ENCODE data around the gene KLK15. TPM values are rescaled to one million over a fixed set of nuclear protein-coding genes. Genes with fewer than 3 reads are reported as not detected.

Gene KLK15
- total and polyA plus RNA-seq, 2 of the 13 experiments (the other 11 are each of a cell fraction or from before 2014, with no cell fraction given), result not detected

- Histone ChIP-seq H3K36me3 (replicated peaks in 1 of 2; ENCODE audit: control insufficient read depth in 1 of 2, insufficient read depth in 2 of 2, low read length in 2 of 2) (no peaks in the 10 kb centered on the region), H3K4me2 (ENCODE audit: low read depth, low read length) (no peak overlapping the region), H4K20me1 (ENCODE audit: insufficient read depth, low read length) (no peaks in the 10 kb centered on the region), H3K79me2 (ENCODE audit: insufficient read depth, low read length) (no peaks in the 10 kb centered on the region), H3K27ac (ENCODE audit: extremely low read length, insufficient read depth, low read length) (no peak overlapping the region), H3K27me3 (ENCODE audit: control insufficient read depth in 1 of 2, insufficient read depth in 2 of 2, low read length in 2 of 2) (peaks cover 0 to 31% of the 10 kb centered on the region in 2 experiments; a peak in 3 of 5 replicates), H2AFZ (ENCODE audit: low read length) (no peak overlapping the region), H3K4me1 (ENCODE audit: insufficient read depth, low read length) (no peaks in the 10 kb centered on the region), H3K4me3 (replicated peaks in 1 of 3; ENCODE audit: insufficient read depth in 1 of 3, low read depth in 2 of 3, low read length in 3 of 3) (no peak overlapping the region), H3K9ac (ENCODE audit: insufficient read depth, low read depth, low read length) (no peak overlapping the region), H3K9me3 (ENCODE audit: low read length) (no peaks in the 10 kb centered on the region)
- FAIRE-seq (no peak), ATAC-seq (no peak), DNase-seq (ENCODE audit: low spot score) (no peak)
- WGBS (ENCODE audit: low lambda C conversion rate), result 2% methylated on average over 4 of the region's 4 CpGs
- in situ Hi-C loops (cut with HindIII; ENCODE audit: extremely low pct_ligation_motif_present, low pct_unique_long_range_greater_than_20kb) (loop anchor here (25.0 kb wide), 1 partner anchor 415 kb away; the partner anchor contains the start of gene NAPSA), intact Hi-C loops (cut with micrococcal nuclease; ENCODE audit: unreplicated experiment) (no loop called here)
- no peak for TF ChIP-seq GTF3A (CRISPR knock-in tag; conservative IDR thresholded peaks at IDR 0.05)
- no peak for TF ChIP-seq NFE2L1 (CRISPR knock-in tag; IDR thresholded peaks at IDR 0.05; ENCODE audit: borderline replicate concordance)
- TF ChIP-seq IRF2 (CRISPR knock-in tag; IDR thresholded peaks at IDR 0.05), result no peak
- TF ChIP-seq ARNT (IDR thresholded peaks at IDR 0.05), result no peak
- no peak for TF ChIP-seq HMG20A (CRISPR knock-in tag; IDR thresholded peaks at IDR 0.05; ENCODE audit: borderline replicate concordance)
- no peak for TF ChIP-seq ARNTL (CRISPR knock-in tag; IDR thresholded peaks at IDR 0.05)
- no peak for TF ChIP-seq ZNF841 (CRISPR knock-in tag; IDR thresholded peaks at IDR 0.05; ENCODE audit: borderline replicate concordance)
- no peak for TF ChIP-seq SMAD3 (CRISPR knock-in tag; IDR thresholded peaks at IDR 0.05)
- no peak for TF ChIP-seq DMAP1 (CRISPR knock-in tag; IDR thresholded peaks at IDR 0.05)
- no TSS peak for BruUV-seq (replicated peaks)
- ChIA-PET POLR2A (no interaction called here), CTCF (ENCODE audit: low intra/inter-chr PET ratio, low total read pairs) (no interaction called here)
Measured at GRCh38 chr19:50777261-50777660, 56.1 kb downstream of the KLK15 start.

- in situ Hi-C loops (cut with HindIII; ENCODE audit: extremely low pct_ligation_motif_present, low pct_unique_long_range_greater_than_20kb) (loop anchor here (25.0 kb wide), 1 partner anchor 414 kb away; the partner anchor contains the start of gene NAPSA), intact Hi-C loops (cut with micrococcal nuclease; ENCODE audit: unreplicated experiment) (no loop called here)
- no TSS peak for BruUV-seq (replicated peaks)
- Histone ChIP-seq H3K4me2 (ENCODE audit: low read depth, low read length) (no peak overlapping the region), H4K20me1 (ENCODE audit: insufficient read depth, low read length) (no peaks in the 10 kb centered on the region), H3K4me3 (replicated peaks in 1 of 3; ENCODE audit: insufficient read depth in 1 of 3, low read depth in 2 of 3, low read length in 3 of 3) (no peak overlapping the region), H2AFZ (ENCODE audit: low read length) (no peak overlapping the region), H3K9me3 (ENCODE audit: low read length) (no peaks in the 10 kb centered on the region), H3K9ac (ENCODE audit: insufficient read depth, low read depth, low read length) (no peak overlapping the region), H3K27ac (ENCODE audit: extremely low read length, insufficient read depth, low read length) (no peak overlapping the region), H3K4me1 (ENCODE audit: insufficient read depth, low read length) (no peaks in the 10 kb centered on the region), H3K36me3 (replicated peaks in 1 of 2; ENCODE audit: control insufficient read depth in 1 of 2, insufficient read depth in 2 of 2, low read length in 2 of 2) (no peaks in the 10 kb centered on the region), H3K27me3 (ENCODE audit: control insufficient read depth in 1 of 2, insufficient read depth in 2 of 2, low read length in 2 of 2) (peaks cover 0 to 31% of the 10 kb centered on the region in 2 experiments; a peak in 3 of 5 replicates), H3K79me2 (ENCODE audit: insufficient read depth, low read length) (no peaks in the 10 kb centered on the region)
- POLR2A ChIA-PET, result no interaction called here
- TF ChIP-seq HIVEP1 (CRISPR knock-in tag; IDR thresholded peaks at IDR 0.05) (no peak), ZNF543 (CRISPR knock-in tag; IDR thresholded peaks at IDR 0.05) (no peak), NPAS2 (CRISPR knock-in tag; IDR thresholded peaks at IDR 0.05; ENCODE audit: borderline replicate concordance) (no peak), ETV5 (CRISPR knock-in tag; IDR thresholded peaks at IDR 0.05; ENCODE audit: borderline replicate concordance) (no peak)
- 33% methylated on average over 5 of the region's 5 CpGs for WGBS (ENCODE audit: low lambda C conversion rate)
- ATAC-seq (no peak), FAIRE-seq (no peak), DNase-seq (ENCODE audit: low spot score) (no peak)
- CTCF ChIA-PET (ENCODE audit: low intra/inter-chr PET ratio, low total read pairs), result no interaction called here
Measured at GRCh38 chr19:50776131-50776530, 57.2 kb downstream of the KLK15 start.

Small RNA genes lying within 50 kb of the gene (small RNA-seq; reads per million reads assigned to genes)
- gene SNORD88A (ENCODE audit: insufficient read depth in 2 of 3, insufficient read length in 3 of 3, low read depth in 2 of 3, low replicate concordance in 1 of 3) (58.0 to 198 (median 128) reads per million in 3 experiments), gene SNORD88B (ENCODE audit: insufficient read depth in 2 of 3, insufficient read length in 3 of 3, low read depth in 2 of 3, low replicate concordance in 1 of 3) (0 reads per million in 3 experiments), gene SNORD88C (ENCODE audit: insufficient read depth in 2 of 3, insufficient read length in 3 of 3, low read depth in 2 of 3, low replicate concordance in 1 of 3) (0 reads per million in 3 experiments)

Other genes starting within 250 kb of the KLK15 start
- not detected in 2 replicates for gene SYT3, start 193.7 kb downstream of the KLK15 start, total RNA-seq (2016; rRNA removed; fragmentation: Illumina TruSeq; extraction: Trizol)
- not detected in 2 replicates for gene SYT3, start 193.7 kb downstream of the KLK15 start, polyA plus RNA-seq (2011; rRNA removed)
- not detected in 2 replicates for gene C19orf81, start 184.1 kb downstream of the KLK15 start, total RNA-seq (2016; rRNA removed; fragmentation: Illumina TruSeq; extraction: Trizol)
- not detected in 2 replicates for gene C19orf81, start 184.1 kb downstream of the KLK15 start, polyA plus RNA-seq (2011; rRNA removed)
- gene SHANK1, start 113.8 kb downstream of the KLK15 start, total RNA-seq (2016; rRNA removed; fragmentation: Illumina TruSeq; extraction: Trizol), result not detected in 2 replicates
- gene SHANK1, start 113.8 kb downstream of the KLK15 start, polyA plus RNA-seq (2011; rRNA removed), result not detected in 2 replicates
- not detected in 2 replicates for gene CLEC11A, start 110.2 kb downstream of the KLK15 start, total RNA-seq (2016; rRNA removed; fragmentation: Illumina TruSeq; extraction: Trizol)
- not detected in 2 replicates for gene CLEC11A, start 110.2 kb downstream of the KLK15 start, polyA plus RNA-seq (2011; rRNA removed)
- not detected in 2 replicates for gene GPR32, start 63.1 kb downstream of the KLK15 start, total RNA-seq (2016; rRNA removed; fragmentation: Illumina TruSeq; extraction: Trizol)
- not detected in 2 replicates for gene GPR32, start 63.1 kb downstream of the KLK15 start, polyA plus RNA-seq (2011; rRNA removed)
- not detected in 2 replicates for gene ACP4, start 43.2 kb downstream of the KLK15 start, total RNA-seq (2016; rRNA removed; fragmentation: Illumina TruSeq; extraction: Trizol)
- 0.08 TPM in 1 of 2 replicates, not detected in the other for gene ACP4, start 43.2 kb downstream of the KLK15 start, polyA plus RNA-seq (2011; rRNA removed)
- gene KLK1, start 9.8 kb downstream of the KLK15 start, total RNA-seq (2016; rRNA removed; fragmentation: Illumina TruSeq; extraction: Trizol), result not detected in 2 replicates
- gene KLK1, start 9.8 kb downstream of the KLK15 start, polyA plus RNA-seq (2011; rRNA removed), result not detected in 2 replicates
- gene KLK3, start 21.3 kb upstream of the KLK15 start, total RNA-seq (2016; rRNA removed; fragmentation: Illumina TruSeq; extraction: Trizol), result not detected in 2 replicates
- gene KLK3, start 21.3 kb upstream of the KLK15 start, polyA plus RNA-seq (2011; rRNA removed), result not detected in 2 replicates
- gene KLK2, start 39.9 kb upstream of the KLK15 start, total RNA-seq (2016; rRNA removed; fragmentation: Illumina TruSeq; extraction: Trizol), result not detected in 2 replicates
- 0.11 TPM in 1 of 2 replicates, not detected in the other for gene KLK2, start 39.9 kb upstream of the KLK15 start, polyA plus RNA-seq (2011; rRNA removed)
- not detected in 2 replicates for gene KLK4, start 77.8 kb upstream of the KLK15 start, total RNA-seq (2016; rRNA removed; fragmentation: Illumina TruSeq; extraction: Trizol)
- gene KLK4, start 77.8 kb upstream of the KLK15 start, polyA plus RNA-seq (2011; rRNA removed), result not detected in 2 replicates
- gene KLK5, start 119.5 kb upstream of the KLK15 start, total RNA-seq (2016; rRNA removed; fragmentation: Illumina TruSeq; extraction: Trizol), result not detected in 2 replicates
- gene KLK5, start 119.5 kb upstream of the KLK15 start, polyA plus RNA-seq (2011; rRNA removed), result not detected in 2 replicates
- gene KLK6, start 136.0 kb upstream of the KLK15 start, total RNA-seq (2016; rRNA removed; fragmentation: Illumina TruSeq; extraction: Trizol), result 0.15 TPM in 1 of 2 replicates, not detected in the other
- 1.6 and 1.8 TPM in 2 replicates for gene KLK6, start 136.0 kb upstream of the KLK15 start, polyA plus RNA-seq (2011; rRNA removed)
- not detected in 2 replicates for gene KLK7, start 150.3 kb upstream of the KLK15 start, total RNA-seq (2016; rRNA removed; fragmentation: Illumina TruSeq; extraction: Trizol)
- not detected in 2 replicates for gene KLK7, start 150.3 kb upstream of the KLK15 start, polyA plus RNA-seq (2011; rRNA removed)
- not detected in 2 replicates for gene KLK8, start 168.0 kb upstream of the KLK15 start, total RNA-seq (2016; rRNA removed; fragmentation: Illumina TruSeq; extraction: Trizol)
- not detected in 2 replicates for gene KLK8, start 168.0 kb upstream of the KLK15 start, polyA plus RNA-seq (2011; rRNA removed)
- not detected in 2 replicates for gene KLK10, start 186.1 kb upstream of the KLK15 start, total RNA-seq (2016; rRNA removed; fragmentation: Illumina TruSeq; extraction: Trizol)
- gene KLK10, start 186.1 kb upstream of the KLK15 start, polyA plus RNA-seq (2011; rRNA removed), result not detected in 2 replicates
- not detected in 2 replicates for gene KLK11, start 193.0 kb upstream of the KLK15 start, total RNA-seq (2016; rRNA removed; fragmentation: Illumina TruSeq; extraction: Trizol)
- not detected in 2 replicates for gene KLK11, start 193.0 kb upstream of the KLK15 start, polyA plus RNA-seq (2011; rRNA removed)
- not detected in 2 replicates for gene KLK12, start 201.4 kb upstream of the KLK15 start, total RNA-seq (2016; rRNA removed; fragmentation: Illumina TruSeq; extraction: Trizol)
- gene KLK12, start 201.4 kb upstream of the KLK15 start, polyA plus RNA-seq (2011; rRNA removed), result not detected in 2 replicates
- not detected in 2 replicates for gene KLK13, start 231.5 kb upstream of the KLK15 start, total RNA-seq (2016; rRNA removed; fragmentation: Illumina TruSeq; extraction: Trizol)
- gene KLK13, start 231.5 kb upstream of the KLK15 start, polyA plus RNA-seq (2011; rRNA removed), result 0.09 TPM in 1 of 2 replicates, not detected in the other
- gene KLK14, start 249.3 kb upstream of the KLK15 start, total RNA-seq (2016; rRNA removed; fragmentation: Illumina TruSeq; extraction: Trizol), result not detected in 2 replicates
- gene KLK14, start 249.3 kb upstream of the KLK15 start, polyA plus RNA-seq (2011; rRNA removed), result not detected in 2 replicates